A549 (cell line): ENCODE measurements around the gene FGD5. TPM values are rescaled to one million over a fixed set of nuclear protein-coding genes. Genes with fewer than 3 reads are reported as not detected.
A peak's percentile ranks its signal among the peaks of the same experiment; 100 is the strongest.

Experiments used
- ATAC-seq, 2 experiments: fragments of 200-7000 bp in 1 of 2; fragments of >200 bp in 1 of 2; cut with Nextera tagmentation in 1 of 2; cut with Tn5 transposase in 1 of 2; 3 replicates each; pipeline versions ENCODE4 v1.8.0 to v1.9.1; 2018 to 2020; ENCODE audit warnings: mild to moderate bottlenecking in 1 of 2, moderate library complexity in 1 of 2
- CTCF ChIA-PET: fragments of 300-600 bp; sonication (Branson Sonifier 250); formaldehyde crosslinking; extraction: SDS; loops from one replicate; lab custom pipeline; 2021; ENCODE audit warnings: antibody characterized with exemption, inconsistent platforms; lab: Yijun Ruan, JAX
- POLR2A ChIA-PET: fragments of 350-600 bp; formaldehyde crosslinking; extraction: SDS; loops from one replicate; lab custom pipeline; 2021; ENCODE audit warnings: antibody characterized with exemption, inconsistent platforms; lab: Yijun Ruan, JAX
- DNase-seq, 2 experiments: peaks; one replicate each; pipeline versions ENCODE4 v3.0.0 to v3.0.0-alpha.2; 2011 to 2016; ENCODE audit warnings: low read depth in 1 of 2, low spot score in 1 of 2
- FAIRE-seq: peaks from 2 replicates; lab custom pipeline; 2011; peaks lifted over from hg19 to GRCh38; lab: Jason Lieb, UNC
- H3K27ac ChIP-seq, 2 experiments: fragments of >200 bp; sonication (Bioruptor Twin); formaldehyde crosslinking; 3 replicates each; pipeline ENCODE4 v1.5.1; 2016 to 2017
- H3K4me1 ChIP-seq: fragments of >200 bp; sonication (Bioruptor Twin); formaldehyde crosslinking; 3 replicates; pipeline ENCODE4 v1.6.1; 2016
- H3K4me2 ChIP-seq: fragments of >200 bp; sonication (Bioruptor Twin); formaldehyde crosslinking; 3 replicates; pipeline ENCODE4 v1.6.1; 2016
- H3K4me3 ChIP-seq: fragments of >200 bp; sonication (Bioruptor Twin); formaldehyde crosslinking; 3 replicates; pipeline ENCODE4 v1.5.1; 2016
- H3K9me3 ChIP-seq: fragments of >200 bp; sonication (Bioruptor Twin); formaldehyde crosslinking; 3 replicates; pipeline ENCODE4 v1.6.1; 2016
- ATOH8 ChIP-seq: fragments of 250-450 bp; sonication (Bioruptor Pico); IDR thresholded peaks from 2 replicates; pipeline ENCODE4 v1.5.0; 2020; ENCODE audit warnings: low read depth, mild to moderate bottlenecking, moderate library complexity
- BHLHE40 ChIP-seq: IDR thresholded peaks from 2 replicates; pipeline ENCODE4 v1.6.1; 2012; ENCODE audit warnings: low read depth, low read length, inconsistent platforms
- CHD2 ChIP-seq: fragments of 150-350 bp; IDR thresholded peaks from 2 replicates; pipeline ENCODE4 v1.6.1; 2014; ENCODE audit warnings: low read length; ENCODE audit not compliant: partially characterized antibody
- ESRRA ChIP-seq: fragments of 150-350 bp; IDR thresholded peaks from 2 replicates; pipeline ENCODE4 v1.6.1; 2014; ENCODE audit warnings: mild to moderate bottlenecking, low read length, borderline replicate concordance
- GATA3 ChIP-seq: IDR thresholded peaks from 2 replicates; pipeline ENCODE4 v1.6.1; 2012; ENCODE audit warnings: borderline replicate concordance
- HES2 ChIP-seq: fragments of >200 bp; sonication (Bioruptor Twin); formaldehyde crosslinking; IDR thresholded peaks from 2 replicates; pipeline ENCODE4 v1.6.1; 2016
- HOXA7 ChIP-seq: fragments of 250-450 bp; sonication (Bioruptor Pico); IDR thresholded peaks from 2 replicates; pipeline ENCODE4 v1.5.0; 2020; ENCODE audit warnings: mild to moderate bottlenecking, moderate library complexity
- JUN ChIP-seq, 2 experiments: fragments of >200 bp; sonication (Bioruptor Twin); formaldehyde crosslinking; IDR thresholded peaks; 2 replicates in 1 of 2; 3 replicates in 1 of 2; pipeline ENCODE4 v1.6.1; 2016 to 2017
- KDM5A ChIP-seq: fragments of 200-600 bp; sonication (generic); IDR thresholded peaks from 2 replicates; pipeline ENCODE4 v1.6.1; 2016; ENCODE audit warnings: antibody characterized with exemption, mild to moderate bottlenecking
- MAFK ChIP-seq: fragments of 450-650 bp; IDR thresholded peaks from 2 replicates; pipeline ENCODE4 v1.6.1; 2014; ENCODE audit not compliant: partially characterized antibody
- MAZ ChIP-seq: fragments of 150-350 bp; IDR thresholded peaks from 2 replicates; pipeline ENCODE4 v1.6.1; 2014; ENCODE audit warnings: antibody characterized with exemption, low read depth, low read length, borderline replicate concordance
- NR3C1 ChIP-seq: fragments of >200 bp; sonication (Bioruptor Twin); formaldehyde crosslinking; IDR thresholded peaks from 3 replicates; pipeline ENCODE4 v1.6.1; 2017
- POLR2AphosphoS2 ChIP-seq: conservative IDR thresholded peaks from 2 replicates; pipeline ENCODE4 v1.6.1; 2012; ENCODE audit warnings: low read length, improper control_type of control experiment, inconsistent platforms
- RFX5 ChIP-seq: fragments of 450-650 bp; IDR thresholded peaks from 2 replicates; pipeline ENCODE4 v1.7.1; 2014; ENCODE audit warnings: antibody characterized with exemption, mild to moderate bottlenecking, moderate library complexity
- SREBF2 ChIP-seq: fragments of 450-650 bp; IDR thresholded peaks from 2 replicates; pipeline ENCODE4 v1.6.1; 2014; ENCODE audit warnings: mild to moderate bottlenecking, moderate library complexity
- TP53 ChIP-seq: fragments of 250-450 bp; sonication (Bioruptor Pico); IDR thresholded peaks from 2 replicates; pipeline ENCODE4 v1.5.0; 2021; ENCODE audit warnings: mild to moderate bottlenecking, moderate library complexity
- USF2 ChIP-seq: fragments of 450-650 bp; IDR thresholded peaks from 2 replicates; pipeline ENCODE4 v1.6.1; 2014; ENCODE audit warnings: antibody characterized with exemption
- ZFP36 ChIP-seq: fragments of 450-650 bp; IDR thresholded peaks from 2 replicates; pipeline ENCODE4 v1.6.1; 2014; ENCODE audit warnings: borderline replicate concordance; ENCODE audit not compliant: partially characterized antibody
- ZNF302 ChIP-seq: fragments of 250-450 bp; sonication (Bioruptor Pico); IDR thresholded peaks from 2 replicates; pipeline ENCODE4 v1.9.0; 2021; ENCODE audit warnings: inconsistent platforms, mild to moderate bottlenecking, moderate library complexity
- WGBS: methylation state at CpG from one replicate; pipeline ENCODE4 v1.1.6; 2017; ENCODE audit errors: missing lambda C conversion rate; 5-methylcytosine and 5-hydroxymethylcytosine counted together
- polyA plus RNA-seq, 4 experiments: library from polyadenylated mRNA; depleted of rRNA in 3 of 4; stranded (reverse); fragments of >200 nt; fragmentation: RNase III in 1 of 4; extraction: RNeasy Plus Mini Kit Qiagen cat#74134 plus additional on column Dnase treatment in 1 of 4; gene quantifications; 2 replicates in 3 of 4; 3 replicates in 1 of 4; pipeline ENCODE4 v1.2.3, GENCODE V29; 2011 to 2017
- TF ChIP-seq, protein P1 (sequence below): fragments of >200 bp; sonication (Bioruptor Twin); formaldehyde crosslinking; IDR thresholded peaks from 3 replicates; pipeline ENCODE4 v1.6.1; 2016
- TF ChIP-seq, protein P2 (sequence below): fragments of 200-600 bp; sonication (generic); IDR thresholded peaks from 2 replicates; pipeline ENCODE4 v1.6.1; 2016; ENCODE audit warnings: antibody characterized with exemption, mild to moderate bottlenecking, moderate library complexity
- TF ChIP-seq, protein P3 (sequence below): IDR thresholded peaks from 2 replicates; pipeline ENCODE4 v1.6.1; 2012

FGD5 gene
- polyA plus RNA-seq, 2 of the 4 experiments (the other 2 are of a cell fraction): 0.16 TPM; not detected in 1

DNA sequence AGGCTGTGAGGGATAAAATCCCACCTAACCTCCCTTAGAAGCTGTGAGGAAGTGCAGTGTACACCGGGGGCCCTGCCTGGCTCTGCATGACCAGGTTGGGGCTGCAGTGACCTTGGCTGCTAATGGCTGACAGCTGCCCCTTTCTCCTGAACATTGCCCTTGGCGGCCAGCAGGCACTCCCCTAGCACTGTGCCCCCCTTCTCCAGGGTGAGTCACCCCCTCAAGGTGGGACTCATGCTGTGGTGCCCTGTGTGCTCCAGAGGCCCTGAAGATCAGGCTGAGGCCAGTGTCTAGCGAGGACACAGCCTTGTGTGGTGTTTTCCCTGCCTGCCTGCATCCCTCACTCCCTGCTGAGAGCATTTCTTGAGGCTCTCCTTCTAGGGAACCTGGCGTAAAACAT is 21.0 kb upstream of the FGD5 start:
- no peak overlapping the region for H3K4me2 ChIP-seq
- peaks cover 6% of the 10 kb centered on the region for H3K4me1 ChIP-seq
- no peak for DNase-seq
- no peak overlapping the region for H3K27ac ChIP-seq
- ChIA-PET POLR2A (no interaction called here), CTCF (interaction anchor here (0.7 to 12.3 kb wide), 3 partner anchors 17 to 125 kb away, joined by 3 to 160 read pairs (median 3); no protein-coding TSS in a partner anchor)
- H3K4me3 ChIP-seq: no peak overlapping the region
- FAIRE-seq: no peak
- 0 out of 6 replicates have a peak, but pooled peaks of 1 of the 2 experiments have one; percentile 11 for ATAC-seq
- 31% methylated on average over 3 of the region's 4 CpGs for WGBS
- TF ChIP-seq ATOH8 (CRISPR knock-in tag) (no peak), KDM5A (no peak), POLR2AphosphoS2 (no peak), RFX5 (no peak), ESRRA (no peak), ZNF302 (no peak), USF2 (no peak), NR3C1 (no peak), HES2 (no peak), HOXA7 (no peak), MAZ (no peak), MAFK (no peak)
- TF ChIP-seq, protein P1, sequence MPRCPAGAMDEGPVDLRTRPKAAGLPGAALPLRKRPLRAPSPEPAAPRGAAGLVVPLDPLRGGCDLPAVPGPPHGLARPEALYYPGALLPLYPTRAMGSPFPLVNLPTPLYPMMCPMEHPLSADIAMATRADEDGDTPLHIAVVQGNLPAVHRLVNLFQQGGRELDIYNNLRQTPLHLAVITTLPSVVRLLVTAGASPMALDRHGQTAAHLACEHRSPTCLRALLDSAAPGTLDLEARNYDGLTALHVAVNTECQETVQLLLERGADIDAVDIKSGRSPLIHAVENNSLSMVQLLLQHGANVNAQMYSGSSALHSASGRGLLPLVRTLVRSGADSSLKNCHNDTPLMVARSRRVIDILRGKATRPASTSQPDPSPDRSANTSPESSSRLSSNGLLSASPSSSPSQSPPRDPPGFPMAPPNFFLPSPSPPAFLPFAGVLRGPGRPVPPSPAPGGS: no peak
- TF ChIP-seq, protein P2, sequence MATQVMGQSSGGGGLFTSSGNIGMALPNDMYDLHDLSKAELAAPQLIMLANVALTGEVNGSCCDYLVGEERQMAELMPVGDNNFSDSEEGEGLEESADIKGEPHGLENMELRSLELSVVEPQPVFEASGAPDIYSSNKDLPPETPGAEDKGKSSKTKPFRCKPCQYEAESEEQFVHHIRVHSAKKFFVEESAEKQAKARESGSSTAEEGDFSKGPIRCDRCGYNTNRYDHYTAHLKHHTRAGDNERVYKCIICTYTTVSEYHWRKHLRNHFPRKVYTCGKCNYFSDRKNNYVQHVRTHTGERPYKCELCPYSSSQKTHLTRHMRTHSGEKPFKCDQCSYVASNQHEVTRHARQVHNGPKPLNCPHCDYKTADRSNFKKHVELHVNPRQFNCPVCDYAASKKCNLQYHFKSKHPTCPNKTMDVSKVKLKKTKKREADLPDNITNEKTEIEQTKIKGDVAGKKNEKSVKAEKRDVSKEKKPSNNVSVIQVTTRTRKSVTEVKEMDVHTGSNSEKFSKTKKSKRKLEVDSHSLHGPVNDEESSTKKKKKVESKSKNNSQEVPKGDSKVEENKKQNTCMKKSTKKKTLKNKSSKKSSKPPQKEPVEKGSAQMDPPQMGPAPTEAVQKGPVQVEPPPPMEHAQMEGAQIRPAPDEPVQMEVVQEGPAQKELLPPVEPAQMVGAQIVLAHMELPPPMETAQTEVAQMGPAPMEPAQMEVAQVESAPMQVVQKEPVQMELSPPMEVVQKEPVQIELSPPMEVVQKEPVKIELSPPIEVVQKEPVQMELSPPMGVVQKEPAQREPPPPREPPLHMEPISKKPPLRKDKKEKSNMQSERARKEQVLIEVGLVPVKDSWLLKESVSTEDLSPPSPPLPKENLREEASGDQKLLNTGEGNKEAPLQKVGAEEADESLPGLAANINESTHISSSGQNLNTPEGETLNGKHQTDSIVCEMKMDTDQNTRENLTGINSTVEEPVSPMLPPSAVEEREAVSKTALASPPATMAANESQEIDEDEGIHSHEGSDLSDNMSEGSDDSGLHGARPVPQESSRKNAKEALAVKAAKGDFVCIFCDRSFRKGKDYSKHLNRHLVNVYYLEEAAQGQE: no peak
- TF ChIP-seq, all 56 proteins: peak for 0
- no peaks in the 10 kb centered on the region for H3K9me3 ChIP-seq

GRCh38 chr3:14798231-14798630 is 20.5 kb upstream of the FGD5 start:
- H3K9me3 ChIP-seq: no peaks in the 10 kb centered on the region
- ChIA-PET CTCF (interaction anchor here (0.6 to 12.3 kb wide), 5 partner anchors 17 to 124 kb away, joined by 3 to 160 read pairs (median 3); no protein-coding TSS in a partner anchor), POLR2A (no interaction called here)
- H3K4me1 ChIP-seq: peaks cover 11% of the 10 kb centered on the region
- no peak overlapping the region for H3K27ac ChIP-seq
- no peak for TF ChIP-seq ZFP36
- no peak for TF ChIP-seq JUN (IDR thresholded peaks at IDR 0.05)
- TF ChIP-seq, protein P3, sequence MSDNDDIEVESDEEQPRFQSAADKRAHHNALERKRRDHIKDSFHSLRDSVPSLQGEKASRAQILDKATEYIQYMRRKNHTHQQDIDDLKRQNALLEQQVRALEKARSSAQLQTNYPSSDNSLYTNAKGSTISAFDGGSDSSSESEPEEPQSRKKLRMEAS: no peak
- no peak for TF ChIP-seq BHLHE40
- no peak for TF ChIP-seq SREBF2
- TF ChIP-seq ATOH8 (CRISPR knock-in tag): no peak
- TF ChIP-seq TP53 (CRISPR knock-in tag): no peak
- TF ChIP-seq, protein P1: no peak
- TF ChIP-seq CHD2: no peak
- TF ChIP-seq GATA3: no peak
- DNase-seq (no peak), FAIRE-seq (no peak), ATAC-seq (no peak)
- WGBS: 61% methylated on average over 6 of the region's 6 CpGs
- H3K4me2 ChIP-seq: no peak overlapping the region
- H3K4me3 ChIP-seq: no peak overlapping the region
